GM06990 (cell line): ENCODE results near the gene JAM3.
A peak's percentile ranks its signal among the peaks of the same experiment; 100 is the strongest.

Source experiments
- DNase-seq: peaks from one replicate; pipeline ENCODE4 v3.0.0-alpha.2; 2011; ENCODE audit not compliant: insufficient read length; ENCODE audit errors: extremely low read depth
- H3K27me3 ChIP-seq: replicated peaks from 2 replicates; pipeline ENCODE4 v1.6.0; 2011; ENCODE audit warnings: low read length; ENCODE audit not compliant: control insufficient read depth, insufficient read depth
- H3K36me3 ChIP-seq: 2 replicates; pipeline ENCODE4 v1.5.1; 2011; ENCODE audit warnings: low read length; ENCODE audit not compliant: control insufficient read depth, insufficient read depth
- H3K4me3 ChIP-seq: replicated peaks from 2 replicates; pipeline ENCODE4 v1.5.1; 2011; ENCODE audit warnings: low read depth, mild to moderate bottlenecking, control low read depth, low read length
- TF ChIP-seq, protein P1 (sequence below): IDR thresholded peaks from 2 replicates; pipeline ENCODE4 v1.5.1; 2011; ENCODE audit warnings: low read length, control low read depth, mild to moderate bottlenecking, inconsistent platforms; ENCODE audit not compliant: insufficient read depth, poor library complexity, severe bottlenecking

The JAM3 gene

DNA sequence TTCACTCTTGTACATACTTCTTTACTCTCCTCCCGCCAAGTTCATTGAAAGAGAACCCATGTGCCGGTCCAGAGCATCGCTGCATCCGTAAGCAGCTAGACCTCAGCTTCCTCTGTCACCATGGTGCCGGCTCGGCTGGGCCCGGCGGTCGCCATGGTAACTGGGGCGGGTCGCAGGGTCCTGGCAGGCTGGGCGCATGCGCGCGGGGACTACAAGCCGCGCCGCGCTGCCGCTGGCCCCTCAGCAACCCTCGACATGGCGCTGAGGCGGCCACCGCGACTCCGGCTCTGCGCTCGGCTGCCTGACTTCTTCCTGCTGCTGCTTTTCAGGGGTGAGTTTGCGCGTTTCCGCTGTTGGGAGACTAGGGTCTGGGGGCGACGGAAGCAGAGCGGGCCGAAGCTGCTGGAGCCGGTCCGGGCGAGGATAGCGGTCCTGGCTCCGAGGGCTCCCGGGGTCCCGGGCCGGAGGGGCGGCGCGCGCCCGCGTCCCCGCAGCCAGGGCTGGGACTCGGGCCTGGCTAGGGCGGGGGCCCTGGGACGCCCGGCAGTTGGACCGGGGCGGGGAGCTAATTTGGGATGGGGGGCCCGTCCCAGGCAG, at the start of gene JAM3:
TSS of gene JAM3 (plus strand) at position 244 of the 597 bp plus-strand sequence. CDS start at position 256, 12 bp downstream.
- Histone ChIP-seq H3K36me3 (no peaks in the 10 kb centered on the region), H3K27me3 (no peaks in the 10 kb centered on the region), H3K4me3 (peak within 1 kb of the TSS; percentile 50)
- DNase-seq = peak; percentile 91
- TF ChIP-seq, protein P1, sequence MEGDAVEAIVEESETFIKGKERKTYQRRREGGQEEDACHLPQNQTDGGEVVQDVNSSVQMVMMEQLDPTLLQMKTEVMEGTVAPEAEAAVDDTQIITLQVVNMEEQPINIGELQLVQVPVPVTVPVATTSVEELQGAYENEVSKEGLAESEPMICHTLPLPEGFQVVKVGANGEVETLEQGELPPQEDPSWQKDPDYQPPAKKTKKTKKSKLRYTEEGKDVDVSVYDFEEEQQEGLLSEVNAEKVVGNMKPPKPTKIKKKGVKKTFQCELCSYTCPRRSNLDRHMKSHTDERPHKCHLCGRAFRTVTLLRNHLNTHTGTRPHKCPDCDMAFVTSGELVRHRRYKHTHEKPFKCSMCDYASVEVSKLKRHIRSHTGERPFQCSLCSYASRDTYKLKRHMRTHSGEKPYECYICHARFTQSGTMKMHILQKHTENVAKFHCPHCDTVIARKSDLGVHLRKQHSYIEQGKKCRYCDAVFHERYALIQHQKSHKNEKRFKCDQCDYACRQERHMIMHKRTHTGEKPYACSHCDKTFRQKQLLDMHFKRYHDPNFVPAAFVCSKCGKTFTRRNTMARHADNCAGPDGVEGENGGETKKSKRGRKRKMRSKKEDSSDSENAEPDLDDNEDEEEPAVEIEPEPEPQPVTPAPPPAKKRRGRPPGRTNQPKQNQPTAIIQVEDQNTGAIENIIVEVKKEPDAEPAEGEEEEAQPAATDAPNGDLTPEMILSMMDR = no peak

DNA sequence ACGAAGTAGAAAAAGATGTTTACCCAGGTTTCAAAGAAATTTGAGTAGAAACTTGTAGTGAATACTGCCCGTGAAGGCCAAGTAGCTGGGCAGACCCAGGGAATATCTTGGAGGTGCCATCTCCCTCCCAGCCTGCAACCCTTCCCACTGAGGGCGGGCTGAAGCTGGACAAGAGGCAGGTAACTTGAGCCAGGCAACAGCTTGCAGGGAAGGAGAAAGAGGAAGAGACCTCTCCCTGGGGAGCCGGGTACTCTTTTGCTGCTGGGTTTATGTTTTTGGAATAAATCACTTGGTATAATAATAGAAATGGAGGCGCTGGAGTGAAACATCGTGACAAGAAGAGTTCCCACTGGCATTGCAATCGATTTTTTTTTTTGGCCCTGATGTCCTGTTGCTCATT, 49.4 kb upstream of the JAM3 start:
- Histone ChIP-seq H3K27me3 (peaks cover 2% of the 10 kb centered on the region; the same call in 1 of the 2 replicates), H3K4me3 (no peak overlapping the region), H3K36me3 (no peaks in the 10 kb centered on the region)
- TF ChIP-seq, protein P1 = no peak
- DNase-seq = no peak

DNA sequence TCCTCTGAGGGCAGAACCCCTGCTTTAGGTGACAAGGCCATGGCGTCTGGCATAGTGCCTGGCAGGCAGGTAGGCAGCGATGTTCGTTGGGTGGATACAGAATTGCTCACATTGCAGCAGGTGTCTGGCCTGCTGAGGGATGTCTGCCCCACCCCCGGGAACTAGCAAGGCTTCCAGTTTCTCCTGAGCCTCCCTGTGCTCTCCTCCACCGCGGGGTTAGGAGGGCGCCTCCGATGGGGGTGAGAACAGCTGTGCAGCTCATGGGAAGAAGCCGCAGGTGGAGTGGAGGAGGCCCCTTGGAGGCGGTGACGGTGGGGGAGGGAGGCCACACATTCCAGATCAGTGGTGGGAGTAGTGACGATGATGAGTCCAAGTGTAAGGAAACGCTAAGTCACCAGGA, 48.3 kb upstream of the JAM3 start:
- Histone ChIP-seq H3K4me3 (no peak overlapping the region), H3K27me3 (peaks cover 2% of the 10 kb centered on the region; the same call in 1 of the 2 replicates), H3K36me3 (no peaks in the 10 kb centered on the region)
- no peak for DNase-seq
- TF ChIP-seq, protein P1 = no peak

DNA sequence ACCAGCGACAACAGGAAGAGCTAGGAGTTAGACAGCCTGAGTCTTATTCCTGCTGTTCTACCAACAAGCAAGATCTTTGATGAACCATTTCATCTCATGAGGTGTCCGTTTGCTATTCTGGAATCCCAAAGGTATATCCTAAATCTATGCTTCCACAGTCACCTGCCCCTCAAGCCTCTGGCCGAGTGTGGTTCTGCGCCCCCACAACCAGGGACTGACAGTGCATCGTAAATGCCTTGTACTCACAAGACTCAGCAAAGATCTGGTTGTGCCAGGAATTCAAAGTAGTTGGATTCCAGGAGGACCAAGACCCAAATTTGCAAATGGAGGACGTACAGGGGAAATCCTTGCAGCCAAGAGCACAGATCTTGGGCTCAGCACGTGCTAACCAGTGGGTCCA, 47.5 kb upstream of the JAM3 start:
- peaks cover 2% of the 10 kb centered on the region; the same call in 1 of the 2 replicates for H3K27me3 ChIP-seq
- TF ChIP-seq, protein P1 = no peak
- no peaks in the 10 kb centered on the region for H3K36me3 ChIP-seq
- no peak overlapping the region for H3K4me3 ChIP-seq
- no peak for DNase-seq

DNA sequence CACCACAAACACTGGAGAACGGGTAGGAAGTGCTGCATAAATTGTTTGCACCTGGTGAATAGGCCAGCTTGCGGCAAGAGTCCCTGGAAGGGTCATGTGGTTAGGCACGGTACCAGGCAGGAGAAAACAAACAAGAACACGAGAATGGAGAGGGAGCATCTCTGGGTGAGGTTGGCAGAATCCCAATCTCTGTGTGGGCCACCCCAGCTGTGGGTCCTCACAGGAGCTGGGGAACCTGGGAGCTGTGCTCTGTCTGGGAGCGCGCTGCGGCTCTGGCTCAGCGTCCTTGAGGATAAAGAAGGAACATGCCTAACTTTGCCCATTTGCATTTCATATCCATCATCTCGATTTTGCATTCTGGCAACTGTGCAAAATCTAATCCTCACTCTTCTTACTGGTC, 46.1 kb upstream of the JAM3 start:
- TF ChIP-seq, protein P1 = no peak
- Histone ChIP-seq H3K36me3 (no peaks in the 10 kb centered on the region), H3K4me3 (no peak overlapping the region), H3K27me3 (peaks cover 2% of the 10 kb centered on the region; the same call in 1 of the 2 replicates)
- DNase-seq = no peak
